NCI-H510A (cell line): Measurements from ENCODE around the gene UGT2A2.

Source experiments
- DNase-seq: peaks from one replicate; lab custom pipeline; 2025; lab: John Stamatoyannopoulos, UW

UGT2A2 gene

GRCh38 chr4:69576251-69576877 lies 63.1 kb downstream of the UGT2A2 start:
- DNase-seq: no peak

GRCh38 chr4:69568787-69569186 lies 70.7 kb downstream of the UGT2A2 start:
- DNase-seq: no peak

- no peak for DNase-seq
Observed at GRCh38 chr4:69563424-69563823, 76.0 kb downstream of the UGT2A2 start.

- DNase-seq: no peak
Observed at GRCh38 chr4:69549651-69550050, 89.8 kb downstream of the UGT2A2 start.

GRCh38 chr4:69546134-69546765 lies 93.2 kb downstream of the UGT2A2 start:
- no peak for DNase-seq
